ENCODE data around the gene SLC44A3.

- TF ChIP-seq MCM2 (IDR thresholded peaks at IDR 0.05; ENCODE audit: low read depth): no peak
- TF ChIP-seq HCFC1 (IDR thresholded peaks at IDR 0.05; ENCODE audit: low read depth, low read length): no peak
- no peak for TF ChIP-seq CTCF (IDR thresholded peaks at IDR 0.05 in 2 of 3, conservative IDR thresholded peaks at IDR 0.05 in 1 of 3; ENCODE audit: insufficient read depth in 2 of 3, low read depth in 1 of 3, low read length in 3 of 3)
Measured at GRCh38 chr1:94926915-94927404, 106.8 kb downstream of the SLC44A3 start, which contains the start of gene CNN3.

All from K562 (cell line).